Esophagus squamous epithelium (tissue), 5 donors: ENCODE measurements around the gene UBE2F. TPM values are rescaled to one million over a fixed set of nuclear protein-coding genes. Genes with fewer than 3 reads are reported as not detected.
"Not testable (repeated sequence)": the region's sequence is repeated elsewhere in the genome, so short reads cannot be mapped to it uniquely, and the experiment has no call there.

Experiments
- DNase-seq: peaks from one replicate; lab custom pipeline; 2025; lab: John Stamatoyannopoulos, UW
- H3K27ac ChIP-seq, 4 donors: fragments of 200-600 bp; sonication (generic); one replicate each; pipeline ENCODE4 v1.5.1; 2016 to 2019; ENCODE audit warnings: mild to moderate bottlenecking in 1 of 4
- H3K27me3 ChIP-seq, 4 donors: fragments of 200-600 bp; sonication (generic); 1 replicate in 3 of 4; 2 replicates in 1 of 4; pipeline versions ENCODE4 v1.5.1 to v1.6.0; 2017 to 2021; ENCODE audit warnings: antibody characterized with exemption in 1 of 4
- H3K36me3 ChIP-seq, 3 donors: fragments of 200-600 bp; sonication (generic); one replicate each; pipeline ENCODE4 v1.5.1; 2016 to 2019
- H3K4me1 ChIP-seq, 3 donors: fragments of 200-600 bp; sonication (generic); one replicate each; pipeline ENCODE4 v1.5.1; 2017 to 2019
- H3K4me3 ChIP-seq, 4 donors: fragments of 200-600 bp; sonication (generic); 1 replicate in 3 of 4; 2 replicates in 1 of 4; pipeline ENCODE4 v1.5.1; 2016 to 2019; ENCODE audit warnings: mild to moderate bottlenecking in 2 of 4, moderate library complexity in 1 of 4
- H3K9me3 ChIP-seq, 3 donors: fragments of 200-600 bp; sonication (generic); one replicate each; pipeline ENCODE4 v1.5.1; 2016 to 2019
- CTCF ChIP-seq, 6 experiments: fragments of 450-650 bp in 4 of 6; fragments of 200-600 bp in 2 of 6; sonication (generic) in 2 of 6; IDR thresholded peaks; one replicate each; pipeline ENCODE4 v1.5.1; 2016 to 2019; ENCODE audit warnings: antibody characterized with exemption in 6 of 6, mild to moderate bottlenecking in 4 of 6, moderate library complexity in 4 of 6
- POLR2A ChIP-seq, 4 donors: fragments of 450-650 bp; IDR thresholded peaks; one replicate each; pipeline ENCODE4 v1.6.1; 2017; ENCODE audit warnings: antibody characterized with exemption in 4 of 4, mild to moderate bottlenecking in 4 of 4, moderate library complexity in 3 of 4
- WGBS, 2 donors: methylation state at CpG; one replicate each; pipeline ENCODE4 v1.1.5; 2018; 5-methylcytosine and 5-hydroxymethylcytosine counted together
- intact Hi-C: fragments of 100-400 bp; cut with DNase I; formaldehyde crosslinking; loops from one replicate; pipeline ENCODE4 v1.15.0; 2022
- total RNA-seq, 4 donors: library from RNA; depleted of rRNA; stranded (reverse); fragments of >200 nt; gene quantifications; one replicate each; pipeline ENCODE4 v1.1.0, GENCODE V29; 2016
- donor health status: DM: yes; HTN: yes; CAD: no.

Gene UBE2F
- total RNA-seq, 4 donors from 2014 or later: 54.9 to 84.7 (median 64.8) TPM

- WGBS, 2 donors: 81 to 96% methylated on average over 6 of the region's 6 CpGs
- H3K4me3 ChIP-seq: no peak overlapping the region
These were observed 77.0 kb downstream of the UBE2F start for GRCh38 chr2:238043851-238044250.

GRCh38 chr2:238045575-238045974 lies 78.8 kb downstream of the UBE2F start:
- Histone ChIP-seq H3K27me3 (no peaks in the 10 kb centered on the region), H3K36me3 (peaks cover 0 to 47% (median 8%) of the 10 kb centered on the region in 3 donors), H3K9me3 (no peaks in the 10 kb centered on the region), H3K4me1 (peaks cover 0 to 20% (median 4%) of the 10 kb centered on the region in 3 donors), H3K27ac (no peak overlapping the region), H3K4me3 (no peak overlapping the region)
- intact Hi-C loops: no loop called here
- TF ChIP-seq CTCF (IDR thresholded peaks at IDR 0.05): no peak
- DNase-seq: no peak

More at GRCh38 chr2:238043851-238044250, 77.0 kb downstream of the UBE2F start:
- Histone ChIP-seq H3K9me3 (no peaks in the 10 kb centered on the region), H3K4me1 (peaks cover 0 to 20% (median 4%) of the 10 kb centered on the region in 3 donors), H3K36me3 (peaks cover 0 to 64% (median 8%) of the 10 kb centered on the region in 3 donors), H3K27me3 (no peaks in the 10 kb centered on the region), H3K27ac (no peak overlapping the region)
- TF ChIP-seq POLR2A (IDR thresholded peaks at IDR 0.05): no peak
- no peak for TF ChIP-seq CTCF (IDR thresholded peaks at IDR 0.05)
- no peak for DNase-seq
- intact Hi-C loops: no loop called here

- H3K27me3 ChIP-seq: no peaks in the 10 kb centered on the region
- no peak overlapping the region for H3K27ac ChIP-seq
- peaks cover 0 to 35% (median 0%) of the 10 kb centered on the region in 3 donors for H3K36me3 ChIP-seq
- H3K4me3 ChIP-seq: no peak overlapping the region
- intact Hi-C loops: no loop called here
- no peaks in the 10 kb centered on the region for H3K9me3 ChIP-seq
- H3K4me1 ChIP-seq: peaks cover 0 to 20% (median 4%) of the 10 kb centered on the region in 3 donors
- no peak for DNase-seq
- WGBS, 2 donors: 79 to 88% methylated on average over 2 of the region's 2 CpGs
- TF ChIP-seq POLR2A (IDR thresholded peaks at IDR 0.05): no peak
- no peak for TF ChIP-seq CTCF (IDR thresholded peaks at IDR 0.05)
These were observed 80.0 kb downstream of the UBE2F start for GRCh38 chr2:238046725-238047270.

GRCh38 chr2:238053191-238053776 lies 86.5 kb downstream of the UBE2F start:
- DNase-seq: no peak
- Histone ChIP-seq H3K4me1 (no peaks in the 10 kb centered on the region), H3K36me3 (no peaks in the 10 kb centered on the region), H3K4me3 (no peak overlapping the region), H3K27me3 (peaks cover 0 to 7% (median 0%) of the 10 kb centered on the region in 4 donors), H3K9me3 (no peaks in the 10 kb centered on the region), H3K27ac (no peak overlapping the region)
- 83 to 88% methylated on average over 2 of the region's 2 CpGs for WGBS, 2 donors
- TF ChIP-seq CTCF (IDR thresholded peaks at IDR 0.05): no peak
- no peak for TF ChIP-seq POLR2A (IDR thresholded peaks at IDR 0.05)
- intact Hi-C loops: no loop called here

GRCh38 chr2:238055841-238056240 lies 89.0 kb downstream of the UBE2F start:
- intact Hi-C loops: no loop called here
- Histone ChIP-seq H3K36me3 (no peaks in the 10 kb centered on the region), H3K9me3 (no peaks in the 10 kb centered on the region), H3K4me3 (no peak overlapping the region), H3K27ac (no peak overlapping the region), H3K4me1 (peaks cover 0 to 10% (median 7%) of the 10 kb centered on the region in 3 donors), H3K27me3 (peaks cover 0 to 7% (median 0%) of the 10 kb centered on the region in 4 donors)
- no peak for TF ChIP-seq CTCF (IDR thresholded peaks at IDR 0.05)
- TF ChIP-seq POLR2A (IDR thresholded peaks at IDR 0.05): no peak
- no peak for DNase-seq
- WGBS, 2 donors: 63 to 66% methylated on average over 3 of the region's 3 CpGs

GRCh38 chr2:238057696-238058575 lies 91.1 kb downstream of the UBE2F start:
- H3K4me1 ChIP-seq: peaks cover 0 to 24% (median 12%) of the 10 kb centered on the region in 3 donors
- H3K36me3 ChIP-seq, H3K9me3 ChIP-seq, H3K4me3 ChIP-seq, H3K27me3 ChIP-seq, DNase-seq, intact Hi-C loops, H3K27ac ChIP-seq: not testable (repeated sequence)
- 83 to 87% methylated on average over 2 to 10 of the region's 44 CpGs for WGBS, 2 donors
